SK-N-MC (cell line): ENCODE measurements around the gene NEXMIF.

ENCODE experiments used
- EZH2 ChIP-seq: fragments of 200-600 bp; sonication (generic); IDR thresholded peaks from one replicate; pipeline ENCODE4 v1.6.1; 2017; ENCODE audit warnings: antibody characterized with exemption
- FOXP2 ChIP-seq: optimal IDR thresholded peaks from 2 replicates; pipeline ENCODE3; 2011; ENCODE audit warnings: mild to moderate bottlenecking, moderate library complexity; ENCODE audit not compliant: insufficient read depth; ENCODE audit errors: extremely low read length, control extremely low read depth
- POLR2AphosphoS5 ChIP-seq: IDR thresholded peaks from 2 replicates; pipeline ENCODE4 v1.6.1; 2012; ENCODE audit warnings: mild to moderate bottlenecking, low read depth, low read length, borderline replicate concordance

GRCh38 chrX:74949717-74950116 lies 24.5 kb upstream of the NEXMIF start:
- no peak for TF ChIP-seq POLR2AphosphoS5
- TF ChIP-seq EZH2 = no peak
- TF ChIP-seq FOXP2 = no peak
